Measurements from ENCODE around the gene HIVEP3.
A peak's percentile ranks its signal among the peaks of the same experiment; 100 is the strongest.

Gene HIVEP3

GRCh38 chr1:41955461-41956159 is 36.9 kb upstream of the HIVEP3 start (continued):
- no peak for TF ChIP-seq ZNF561 (tag by site-specific recombination; IDR thresholded peaks at IDR 0.05; ENCODE audit: borderline replicate concordance)
- no peak for TF ChIP-seq ZNF830 (tag by site-specific recombination; IDR thresholded peaks at IDR 0.05; ENCODE audit: low read depth)
- no peak for TF ChIP-seq ZNF747 (tag by site-specific recombination; IDR thresholded peaks at IDR 0.05)
- no peak for TF ChIP-seq RBAK (tag by site-specific recombination; IDR thresholded peaks at IDR 0.05)
- no peak for TF ChIP-seq ZNF626 (tag by site-specific recombination; IDR thresholded peaks at IDR 0.05)
- 0 out of 2 replicates have a peak, but pooled peaks have one; percentile 58 for TF ChIP-seq BCL11A (tag by site-specific recombination; IDR thresholded peaks at IDR 0.05; ENCODE audit: low read depth)
- TF ChIP-seq SP2 (tag by site-specific recombination; IDR thresholded peaks at IDR 0.05): peak; percentile 6; the same call in 1 of the 2 replicates
- no peak; the same call in 1 of the 2 replicates for TF ChIP-seq ZNF76 (tag by site-specific recombination; IDR thresholded peaks at IDR 0.05; ENCODE audit: borderline replicate concordance, low read depth)
- no peak for TF ChIP-seq ZNF48 (tag by site-specific recombination; IDR thresholded peaks at IDR 0.05)
- TF ChIP-seq ZNF610 (tag by site-specific recombination; IDR thresholded peaks at IDR 0.05; ENCODE audit: borderline replicate concordance): no peak
- TF ChIP-seq ZNF211 (tag by site-specific recombination; IDR thresholded peaks at IDR 0.05; ENCODE audit: low read depth): no peak
- TF ChIP-seq ZNF2 (tag by site-specific recombination; IDR thresholded peaks at IDR 0.05): no peak
- TF ChIP-seq ZNF513 (tag by site-specific recombination; IDR thresholded peaks at IDR 0.05): no peak
- no peak for TF ChIP-seq ZNF433 (tag by site-specific recombination; IDR thresholded peaks at IDR 0.05; ENCODE audit: low read depth)
- no peak for TF ChIP-seq ZNF621 (tag by site-specific recombination; IDR thresholded peaks at IDR 0.05)
- TF ChIP-seq AEBP2 (tag by site-specific recombination; IDR thresholded peaks at IDR 0.05; ENCODE audit: borderline replicate concordance): no peak
- no peak for TF ChIP-seq ZNF266 (tag by site-specific recombination; IDR thresholded peaks at IDR 0.05; ENCODE audit: low read depth)
- no peak for TF ChIP-seq ZNF580 (tag by site-specific recombination; IDR thresholded peaks at IDR 0.05)
- no peak for TF ChIP-seq OVOL3 (tag by site-specific recombination; IDR thresholded peaks at IDR 0.05)
- no peak for TF ChIP-seq ZBTB1 (tag by site-specific recombination; IDR thresholded peaks at IDR 0.05)
- TF ChIP-seq ZNF544 (tag by site-specific recombination; IDR thresholded peaks at IDR 0.05): no peak
- no peak for TF ChIP-seq ZNF121 (tag by site-specific recombination; IDR thresholded peaks at IDR 0.05)
- TF ChIP-seq PRDM1 (tag by site-specific recombination; IDR thresholded peaks at IDR 0.05): peak; percentile 6; the same call in 1 of the 2 replicates
- peak; percentile 81; the same call in 1 of the 2 replicates for TF ChIP-seq TSHZ1 (tag by site-specific recombination; IDR thresholded peaks at IDR 0.05; ENCODE audit: borderline replicate concordance)
- TF ChIP-seq ZNF18 (tag by site-specific recombination; IDR thresholded peaks at IDR 0.05): no peak
- no peak; the same call in 1 of the 2 replicates for TF ChIP-seq KLF10 (tag by site-specific recombination; IDR thresholded peaks at IDR 0.05)
- no peak for TF ChIP-seq ZNF555 (tag by site-specific recombination; conservative IDR thresholded peaks at IDR 0.05)
- peak; percentile 91 for TF ChIP-seq ZBTB44 (tag by site-specific recombination; IDR thresholded peaks at IDR 0.05)
- no peak for TF ChIP-seq ZNF202 (tag by site-specific recombination; IDR thresholded peaks at IDR 0.05; ENCODE audit: borderline replicate concordance)
- peak; percentile 25; the same call in 1 of the 2 replicates for TF ChIP-seq SP3 (tag by site-specific recombination; IDR thresholded peaks at IDR 0.05)
- TF ChIP-seq REPIN1 (tag by site-specific recombination; IDR thresholded peaks at IDR 0.05; ENCODE audit: low read depth): no peak

All from HEK293 (cell line).